ENCODE results near the gene CNRIP1. TPM values are rescaled to one million over a fixed set of nuclear protein-coding genes. Genes with fewer than 3 reads are reported as not detected.
"Not testable (repeated sequence)": the region's sequence is repeated elsewhere in the genome, so short reads cannot be mapped to it uniquely, and the experiment has no call there.

CNRIP1 gene
- total RNA-seq, 1 experiment from 2014 or later, result 0.84 TPM

- no peak overlapping the region for H3K27ac Mint-ChIP-seq (ENCODE audit: low read depth, unreplicated experiment)
- TF ChIP-seq, protein P1, sequence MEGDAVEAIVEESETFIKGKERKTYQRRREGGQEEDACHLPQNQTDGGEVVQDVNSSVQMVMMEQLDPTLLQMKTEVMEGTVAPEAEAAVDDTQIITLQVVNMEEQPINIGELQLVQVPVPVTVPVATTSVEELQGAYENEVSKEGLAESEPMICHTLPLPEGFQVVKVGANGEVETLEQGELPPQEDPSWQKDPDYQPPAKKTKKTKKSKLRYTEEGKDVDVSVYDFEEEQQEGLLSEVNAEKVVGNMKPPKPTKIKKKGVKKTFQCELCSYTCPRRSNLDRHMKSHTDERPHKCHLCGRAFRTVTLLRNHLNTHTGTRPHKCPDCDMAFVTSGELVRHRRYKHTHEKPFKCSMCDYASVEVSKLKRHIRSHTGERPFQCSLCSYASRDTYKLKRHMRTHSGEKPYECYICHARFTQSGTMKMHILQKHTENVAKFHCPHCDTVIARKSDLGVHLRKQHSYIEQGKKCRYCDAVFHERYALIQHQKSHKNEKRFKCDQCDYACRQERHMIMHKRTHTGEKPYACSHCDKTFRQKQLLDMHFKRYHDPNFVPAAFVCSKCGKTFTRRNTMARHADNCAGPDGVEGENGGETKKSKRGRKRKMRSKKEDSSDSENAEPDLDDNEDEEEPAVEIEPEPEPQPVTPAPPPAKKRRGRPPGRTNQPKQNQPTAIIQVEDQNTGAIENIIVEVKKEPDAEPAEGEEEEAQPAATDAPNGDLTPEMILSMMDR (IDR thresholded peaks at IDR 0.05; ENCODE audit: unreplicated experiment), result no peak
- intact Hi-C loops (cut with micrococcal nuclease), result no loop called here
- H3K4me3 Mint-ChIP-seq (ENCODE audit: unreplicated experiment), result no peak overlapping the region
- no TSS peak for BruUV-seq (replicated peaks)
- ChIA-PET CTCF (interaction anchor here (0.9 kb wide), 1 partner anchor 74 kb away, joined by 3 read pairs; no protein-coding TSS in a partner anchor), POLR2A (no interaction called here)
- no peaks in the 10 kb centered on the region for H3K9me3 Mint-ChIP-seq (ENCODE audit: unreplicated experiment)
- no peak for DNase-seq (ENCODE audit: unreplicated experiment)
- no peaks in the 10 kb centered on the region for H3K27me3 Mint-ChIP-seq (ENCODE audit: insufficient read depth, unreplicated experiment)
- H3K36me3 Mint-ChIP-seq (ENCODE audit: insufficient read depth, unreplicated experiment), result no peaks in the 10 kb centered on the region
- no peaks in the 10 kb centered on the region for H3K4me1 Mint-ChIP-seq (ENCODE audit: insufficient read depth, unreplicated experiment)
Measured at GRCh38 chr2:68356599-68357239, 37.0 kb upstream of the CNRIP1 start.

GRCh38 chr2:68352651-68353391 is 33.1 kb upstream of the CNRIP1 start:
- Mint-ChIP-seq H3K4me3 (ENCODE audit: unreplicated experiment) (no peak overlapping the region), H3K4me1 (ENCODE audit: insufficient read depth, unreplicated experiment) (no peaks in the 10 kb centered on the region), H3K27ac (ENCODE audit: low read depth, unreplicated experiment) (no peak overlapping the region), H3K27me3 (ENCODE audit: insufficient read depth, unreplicated experiment) (no peaks in the 10 kb centered on the region), H3K9me3 (ENCODE audit: unreplicated experiment) (no peaks in the 10 kb centered on the region), H3K36me3 (ENCODE audit: insufficient read depth, unreplicated experiment) (no peaks in the 10 kb centered on the region)
- CTCF ChIA-PET, result interaction anchor here (0.9 kb wide), 1 partner anchor 89 kb away, joined by 5 read pairs; no protein-coding TSS in a partner anchor
- peak; percentile 38 for DNase-seq (ENCODE audit: unreplicated experiment)
- BruUV-seq (replicated peaks), result no TSS peak
- intact Hi-C loops (cut with micrococcal nuclease), result no loop called here
- TF ChIP-seq, protein P1 (IDR thresholded peaks at IDR 0.05; ENCODE audit: unreplicated experiment), result no peak
- POLR2A ChIA-PET, result interaction anchor here (0.7 to 1.1 kb wide), 5 partner anchors 8 to 88 kb away, joined by 3 to 4 read pairs (median 3); partner anchors contain the start of gene CNRIP1

DNA sequence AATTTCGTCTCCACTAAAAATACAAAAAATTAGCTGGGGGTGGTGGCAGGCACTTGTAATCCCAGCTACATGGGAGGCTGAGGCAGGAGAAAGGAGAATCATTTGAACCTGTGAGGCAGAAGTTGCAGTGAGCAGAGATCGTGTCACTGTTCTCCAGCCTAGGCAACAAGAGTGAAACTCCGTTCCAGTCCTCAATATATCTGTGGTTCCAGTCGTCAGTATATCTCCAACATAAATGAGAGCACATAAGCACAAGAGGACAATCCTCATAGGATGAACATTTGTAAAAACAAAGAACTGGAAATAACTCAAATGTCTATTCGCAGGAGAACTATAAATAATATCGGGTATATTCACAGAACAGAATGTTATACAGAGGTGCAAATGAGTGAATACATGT is 32.2 kb upstream of the CNRIP1 start:
- no peaks in the 10 kb centered on the region for H3K4me1 Mint-ChIP-seq (ENCODE audit: insufficient read depth, unreplicated experiment)
- H3K9me3 Mint-ChIP-seq (ENCODE audit: unreplicated experiment), result no peaks in the 10 kb centered on the region
- no TSS peak for BruUV-seq (replicated peaks)
- CTCF ChIA-PET, result interaction anchor here (0.9 kb wide), 1 partner anchor 90 kb away, joined by 5 read pairs; no protein-coding TSS in a partner anchor
- TF ChIP-seq, protein P1 (IDR thresholded peaks at IDR 0.05; ENCODE audit: unreplicated experiment), result no peak
- POLR2A ChIA-PET, result interaction anchor here (0.8 to 1.1 kb wide), 2 partner anchors 32 to 89 kb away, joined by 3 read pairs; partner anchors contain the start of gene CNRIP1
- no peak overlapping the region for H3K27ac Mint-ChIP-seq (ENCODE audit: low read depth, unreplicated experiment)
- intact Hi-C loops (cut with micrococcal nuclease), result no loop called here
- H3K4me3 Mint-ChIP-seq (ENCODE audit: unreplicated experiment), result no peak overlapping the region
- no peaks in the 10 kb centered on the region for H3K36me3 Mint-ChIP-seq (ENCODE audit: insufficient read depth, unreplicated experiment)
- no peak for DNase-seq (ENCODE audit: unreplicated experiment)
- peaks cover 7% of the 10 kb centered on the region for H3K27me3 Mint-ChIP-seq (ENCODE audit: insufficient read depth, unreplicated experiment)

GRCh38 chr2:68349091-68349490 is 29.3 kb upstream of the CNRIP1 start:
- H3K4me3 Mint-ChIP-seq (ENCODE audit: unreplicated experiment); BruUV-seq (replicated peaks); H3K36me3 Mint-ChIP-seq (ENCODE audit: insufficient read depth, unreplicated experiment); H3K4me1 Mint-ChIP-seq (ENCODE audit: insufficient read depth, unreplicated experiment); DNase-seq (ENCODE audit: unreplicated experiment); H3K27ac Mint-ChIP-seq (ENCODE audit: low read depth, unreplicated experiment); H3K9me3 Mint-ChIP-seq (ENCODE audit: unreplicated experiment); intact Hi-C loops (cut with micrococcal nuclease): not testable (repeated sequence)
- ChIA-PET CTCF (interaction anchor here (0.6 kb wide), 1 partner anchor 19 kb away, joined by 3 read pairs; no protein-coding TSS in a partner anchor), POLR2A (interaction anchor here (0.9 kb wide), 1 partner anchor 29 kb away, joined by 4 read pairs; no protein-coding TSS in a partner anchor)
- peaks cover 24% of the 10 kb centered on the region for H3K27me3 Mint-ChIP-seq (ENCODE audit: insufficient read depth, unreplicated experiment)
